Activated naive CD8-positive, alpha-beta T cell treated with anti-CD3 and anti-CD28 coated beads, Interleukin-2, amount 50 U/mL, for 16 hours (primary cell): ENCODE measurements around the gene PRR36.

Experiments used
- DNase-seq: peaks from one replicate; pipeline ENCODE4 v3.0.0-alpha.2; 2020; ENCODE audit warnings: low read depth, low spot score

Gene PRR36

GRCh38 chr19:7820588-7820987, 53.6 kb downstream of the PRR36 start:
- no peak for DNase-seq

- no peak for DNase-seq
Measured at GRCh38 chr19:7819337-7819736, 54.9 kb downstream of the PRR36 start.

- DNase-seq = no peak
Measured at GRCh38 chr19:7818806-7819205, 55.4 kb downstream of the PRR36 start.
